ENCODE results near the gene HM13. TPM values are rescaled to one million over a fixed set of nuclear protein-coding genes. Genes with fewer than 3 reads are reported as not detected.
"Not testable (repeated sequence)": the region's sequence is repeated elsewhere in the genome, so short reads cannot be mapped to it uniquely, and the experiment has no call there.

Gene HM13
- total RNA-seq, 2 experiments from 2014 or later, result 151 to 152 TPM

DNA sequence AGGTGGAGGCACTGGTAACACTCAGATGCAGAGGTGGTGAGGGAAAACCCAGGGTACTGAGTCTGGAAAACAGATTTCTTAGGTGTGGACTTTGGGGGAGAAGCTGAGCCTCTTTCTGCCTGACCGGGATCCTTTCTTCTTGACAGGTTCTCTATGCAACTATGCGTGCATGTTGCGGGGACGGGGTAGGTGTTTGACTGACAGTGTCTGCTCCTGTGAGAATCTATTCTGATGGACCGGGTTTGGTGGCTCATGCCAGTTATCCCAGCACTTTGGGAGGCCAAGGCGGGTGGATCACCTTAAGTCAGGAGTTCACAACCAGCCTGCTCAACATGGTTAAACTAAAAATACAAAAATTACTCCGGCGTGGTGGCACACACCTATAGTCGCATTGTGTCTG, 63.0 kb downstream of the HM13 start:
- H3K4me1 Mint-ChIP-seq, result peaks cover 17% of the 10 kb centered on the region
- H3K27me3 Mint-ChIP-seq, result peaks cover 20% of the 10 kb centered on the region
- H3K36me3 Mint-ChIP-seq, result no peaks in the 10 kb centered on the region
- no peak overlapping the region for H3K27ac Mint-ChIP-seq
- no peak overlapping the region for H3K4me3 Mint-ChIP-seq
- no peak for ATAC-seq
- CTCF ChIA-PET, result interaction anchor here (1.0 to 31.0 kb wide), 7 partner anchors 7 to 57 kb away, joined by 3 to 1101 read pairs (median 4); partner anchors contain the start of gene ID1
- no peaks in the 10 kb centered on the region for H3K9me3 Mint-ChIP-seq (ENCODE audit: low read depth)
- DNase-seq, result no peak

DNA sequence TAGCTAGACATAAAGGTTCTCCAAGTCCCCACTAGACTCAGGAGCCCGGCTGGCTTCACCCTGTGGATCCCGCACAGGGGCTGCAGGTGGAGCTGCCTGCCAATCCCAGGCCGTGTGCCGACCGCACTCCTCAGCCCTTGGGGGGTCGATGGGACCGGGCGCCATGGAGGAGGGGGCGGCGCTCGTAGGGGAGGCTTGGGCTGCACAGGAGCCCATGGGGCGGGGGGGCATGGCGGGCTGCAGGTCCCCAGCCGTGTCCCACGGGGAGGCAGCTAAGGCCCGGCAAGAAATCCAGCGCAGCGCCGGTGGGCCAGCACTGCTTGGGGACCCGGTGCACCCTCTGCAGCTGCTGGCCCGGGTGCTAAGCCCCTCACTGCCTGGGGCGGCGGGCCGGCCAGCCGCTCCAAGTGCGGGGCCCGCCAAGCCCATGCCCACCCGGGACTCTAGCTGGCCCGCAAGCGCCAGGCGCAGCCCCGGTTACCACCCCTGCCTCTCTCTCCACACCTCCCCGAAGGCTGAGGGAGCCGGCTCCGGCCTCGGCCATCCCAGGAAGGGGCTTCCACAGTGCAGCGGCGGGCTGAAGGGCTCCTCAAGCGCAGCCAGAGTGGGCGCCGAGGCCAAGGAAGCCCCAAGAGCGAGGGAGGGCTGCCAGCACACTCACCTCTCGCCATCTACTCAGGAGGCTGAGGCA, 64.4 kb downstream of the HM13 start:
- no peaks in the 10 kb centered on the region for H3K36me3 Mint-ChIP-seq
- DNase-seq, result no peak
- ATAC-seq, result no peak
- H3K27ac Mint-ChIP-seq, result no peak overlapping the region
- H3K4me3 Mint-ChIP-seq, result no peak overlapping the region
- no peaks in the 10 kb centered on the region for H3K9me3 Mint-ChIP-seq (ENCODE audit: low read depth)
- CTCF ChIA-PET, result interaction anchor here (0.8 to 31.0 kb wide), 7 partner anchors 9 to 145 kb away, joined by 3 to 1101 read pairs (median 4); partner anchors contain the start of gene ID1
- H3K4me1 Mint-ChIP-seq, result peaks cover 9% of the 10 kb centered on the region
- peaks cover 20% of the 10 kb centered on the region for H3K27me3 Mint-ChIP-seq

DNA sequence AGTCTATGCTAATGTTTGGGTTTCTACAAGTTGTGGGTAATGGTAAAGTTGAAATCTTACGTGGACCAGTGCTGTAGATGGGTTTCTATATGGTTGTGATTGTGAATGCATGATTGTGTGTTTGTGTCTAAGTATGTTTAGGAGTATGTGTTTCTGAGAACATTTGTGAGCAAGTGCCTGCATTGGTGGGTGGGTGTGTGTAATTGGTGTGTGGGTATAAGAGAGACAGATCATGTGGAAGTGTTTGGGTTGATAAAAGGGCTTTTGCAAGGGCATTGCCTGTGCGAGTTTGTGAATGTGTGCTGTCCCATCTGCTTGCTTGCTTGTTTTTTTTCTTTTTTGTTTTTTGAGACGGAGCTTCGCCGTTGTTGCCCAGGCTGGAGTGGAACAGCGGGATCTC, 65.0 kb downstream of the HM13 start:
- no peak for DNase-seq
- ATAC-seq, result no peak
- Mint-ChIP-seq H3K4me1 (peaks cover 6% of the 10 kb centered on the region), H3K36me3 (no peaks in the 10 kb centered on the region), H3K4me3 (no peak overlapping the region), H3K9me3 (ENCODE audit: low read depth) (no peaks in the 10 kb centered on the region), H3K27ac (no peak overlapping the region), H3K27me3 (peaks cover 25% of the 10 kb centered on the region)
- CTCF ChIA-PET, result interaction anchor here (1.5 to 31.0 kb wide), 2 partner anchors 10 to 33 kb away, joined by 6 to 1101 read pairs; partner anchors contain the start of gene ID1

DNA sequence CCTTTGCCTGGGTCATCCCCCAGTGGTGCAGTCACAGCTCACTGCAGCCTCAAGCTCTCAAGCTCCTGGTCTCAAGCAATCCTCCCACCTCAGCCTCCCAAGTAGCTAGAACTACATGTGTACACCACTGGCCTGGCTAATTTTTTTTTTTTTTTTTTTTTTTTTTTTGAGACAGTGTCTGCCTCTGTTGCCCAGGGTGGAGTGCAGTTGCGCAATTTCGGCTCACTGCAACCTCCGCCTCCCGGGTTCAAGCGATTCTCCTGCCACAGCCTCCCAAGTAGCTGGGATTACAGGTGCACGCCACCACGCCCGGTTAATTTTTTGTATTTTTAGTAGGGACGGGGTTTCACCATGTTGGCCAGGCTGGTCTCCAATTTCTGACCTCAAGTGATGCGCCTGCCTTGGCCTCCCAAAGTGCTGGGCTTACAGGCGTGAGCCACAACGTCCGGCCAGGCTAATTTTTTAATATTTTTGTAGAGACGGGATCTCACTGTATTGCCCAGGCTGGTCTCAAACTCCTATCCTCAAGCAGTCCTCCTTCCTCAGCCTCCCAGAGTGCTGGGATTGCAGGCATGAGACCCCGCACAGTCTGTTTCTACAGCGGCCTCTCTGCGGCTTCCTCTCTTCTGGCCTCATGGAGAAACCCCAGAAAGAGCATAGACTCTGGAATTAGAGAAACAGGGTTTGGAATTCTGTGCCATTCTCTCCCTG, 65.9 kb downstream of the HM13 start:
- H3K4me1 Mint-ChIP-seq; H3K36me3 Mint-ChIP-seq; H3K9me3 Mint-ChIP-seq (ENCODE audit: low read depth); H3K4me3 Mint-ChIP-seq; DNase-seq; H3K27ac Mint-ChIP-seq; ATAC-seq: not testable (repeated sequence)
- peaks cover 28% of the 10 kb centered on the region for H3K27me3 Mint-ChIP-seq
- CTCF ChIA-PET, result interaction anchor here (1.5 to 31.0 kb wide), 2 partner anchors 11 to 32 kb away, joined by 6 to 1101 read pairs; partner anchors contain the start of gene ID1

DNA sequence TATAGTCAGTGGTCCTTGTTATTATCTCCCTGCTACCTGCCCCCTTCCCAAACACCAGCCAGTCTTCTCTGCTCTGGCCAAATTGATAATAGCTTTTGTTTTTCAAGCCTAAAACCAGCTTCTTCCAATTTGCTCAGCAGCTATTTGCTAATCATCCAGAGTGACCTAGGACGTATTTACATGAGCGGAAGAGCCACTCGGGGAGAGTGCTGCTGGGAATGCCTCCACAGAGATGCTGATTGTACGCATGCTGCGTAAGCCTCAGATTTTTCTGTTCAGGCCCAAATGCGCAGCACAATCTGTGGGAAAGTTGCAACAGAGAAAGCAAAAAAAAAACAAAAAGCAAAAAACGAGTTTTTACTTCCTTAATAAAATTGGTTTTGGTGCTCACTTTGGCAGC, 66.5 kb downstream of the HM13 start:
- H3K27me3 Mint-ChIP-seq, result peaks cover 34% of the 10 kb centered on the region
- CTCF ChIA-PET, result interaction anchor here (1.5 to 31.0 kb wide), 2 partner anchors 11 to 32 kb away, joined by 6 to 1101 read pairs; partner anchors contain the start of gene ID1
- no peak for ATAC-seq
- H3K27ac Mint-ChIP-seq, result no peak overlapping the region
- no peak for DNase-seq
- no peaks in the 10 kb centered on the region for H3K9me3 Mint-ChIP-seq (ENCODE audit: low read depth)
- H3K4me3 Mint-ChIP-seq, result no peak overlapping the region
- H3K36me3 Mint-ChIP-seq, result no peaks in the 10 kb centered on the region
- H3K4me1 Mint-ChIP-seq, result peaks cover 6% of the 10 kb centered on the region

DNA sequence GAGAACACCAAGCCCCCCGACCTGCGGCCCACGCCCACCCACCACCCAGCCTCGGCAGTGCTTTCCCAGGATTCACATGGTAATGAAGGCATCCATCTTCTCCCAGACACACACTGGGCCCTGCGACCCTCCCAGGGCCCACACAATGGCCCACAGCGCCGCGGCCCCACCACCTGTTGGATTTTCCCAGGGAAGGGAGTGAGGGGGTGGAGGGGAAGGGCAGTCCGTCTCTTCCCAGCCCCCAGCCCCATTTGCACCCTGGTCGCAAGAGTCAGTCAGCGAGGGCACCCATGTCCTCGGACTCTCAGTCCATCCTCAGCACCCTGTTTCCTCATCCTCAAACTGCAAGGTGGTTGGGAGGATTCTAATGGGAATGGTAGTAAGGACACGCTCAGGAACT, 67.1 kb downstream of the HM13 start:
- H3K27me3 Mint-ChIP-seq, result peaks cover 39% of the 10 kb centered on the region
- ATAC-seq, result no peak
- no peak for DNase-seq
- H3K4me1 Mint-ChIP-seq, result peaks cover 6% of the 10 kb centered on the region
- CTCF ChIA-PET, result no interaction called here
- H3K4me3 Mint-ChIP-seq, result no peak overlapping the region
- no peaks in the 10 kb centered on the region for H3K36me3 Mint-ChIP-seq
- no peaks in the 10 kb centered on the region for H3K9me3 Mint-ChIP-seq (ENCODE audit: low read depth)
- no peak overlapping the region for H3K27ac Mint-ChIP-seq

DNA sequence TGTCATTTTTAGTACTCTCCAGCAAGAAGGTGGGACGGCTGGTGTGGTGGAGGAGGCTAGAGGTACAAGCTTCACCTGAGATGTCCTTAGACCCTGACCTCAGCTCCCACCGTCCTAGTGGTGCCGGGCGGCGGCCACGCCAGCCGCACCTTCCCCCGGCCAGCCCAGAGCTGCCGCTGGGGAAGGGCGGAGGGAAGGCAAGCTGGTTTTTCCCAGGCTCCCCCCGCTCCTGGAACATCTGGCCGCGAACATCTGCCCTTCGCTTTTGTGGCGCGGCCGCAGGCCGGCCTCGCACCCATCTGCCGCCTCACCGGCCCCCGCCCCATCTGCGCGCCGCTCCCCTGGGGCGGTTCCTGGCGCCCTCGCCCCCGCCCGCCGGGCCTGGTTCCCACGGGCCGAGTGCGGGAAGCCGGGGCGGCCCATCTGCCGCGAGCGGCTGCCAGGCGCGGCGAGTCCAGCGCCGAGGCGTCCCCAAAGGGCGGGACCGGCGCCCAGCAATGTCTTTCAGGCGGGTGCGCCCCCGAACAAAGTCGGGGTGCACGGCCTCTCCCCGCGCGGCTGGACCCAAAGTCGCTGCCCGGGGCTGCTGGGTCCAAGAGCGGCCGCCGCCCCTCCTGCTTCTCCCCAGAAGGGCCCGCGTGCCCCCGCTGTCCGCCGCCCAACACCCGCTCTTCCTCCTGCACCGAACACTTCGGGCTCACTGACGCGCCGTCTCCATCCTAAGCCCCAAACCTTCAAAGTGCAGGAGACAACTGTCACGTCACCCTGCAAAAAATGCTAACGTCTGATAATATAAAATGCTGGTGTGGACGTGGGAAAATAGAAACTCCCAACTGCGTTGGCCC, 73.5 kb downstream of the HM13 start:
- CTCF ChIA-PET, result interaction anchor here (1.2 to 4.7 kb wide), 5 partner anchors 14 to 28 kb away, joined by 4 to 44 read pairs (median 7); partner anchors contain the start of gene ID1
- H3K27me3 Mint-ChIP-seq, result peaks cover 52% of the 10 kb centered on the region
- no peaks in the 10 kb centered on the region for H3K36me3 Mint-ChIP-seq
- DNase-seq (no peak), ATAC-seq (peak; percentile 67)
- H3K4me1 Mint-ChIP-seq, result peaks cover 7% of the 10 kb centered on the region
- peak overlapping the region; percentile 50 for H3K4me3 Mint-ChIP-seq
- H3K27ac Mint-ChIP-seq, result no peak overlapping the region
- no peaks in the 10 kb centered on the region for H3K9me3 Mint-ChIP-seq (ENCODE audit: low read depth)

DNA sequence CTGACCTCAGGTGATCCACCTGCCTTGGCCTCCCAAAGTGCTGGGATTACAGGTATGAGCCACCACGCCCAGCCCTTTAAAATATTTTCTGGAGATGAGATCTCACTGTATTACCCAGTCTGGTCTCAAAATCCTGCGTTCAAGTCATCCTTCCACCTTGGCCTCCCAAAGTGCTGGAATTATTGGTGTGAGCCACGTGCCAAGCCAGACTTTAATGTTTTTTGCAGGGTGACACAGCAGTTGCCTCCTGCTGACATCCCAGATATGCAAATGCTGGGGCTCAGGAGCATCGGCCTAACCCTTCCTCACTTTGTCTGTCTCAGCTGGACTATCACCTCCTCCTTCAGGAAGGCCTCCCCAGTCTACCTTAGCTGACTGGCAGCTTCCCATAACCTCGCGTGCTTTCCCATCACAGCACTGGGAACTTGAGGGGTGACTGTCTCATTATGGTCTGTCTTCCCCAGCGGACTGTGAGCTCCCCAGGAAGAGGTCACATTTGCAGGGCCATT, 76.5 kb downstream of the HM13 start:
- ATAC-seq (no peak), DNase-seq (no peak)
- Mint-ChIP-seq H3K9me3 (ENCODE audit: low read depth) (no peaks in the 10 kb centered on the region), H3K27me3 (peaks cover 49% of the 10 kb centered on the region), H3K27ac (no peak overlapping the region), H3K4me1 (peaks cover 7% of the 10 kb centered on the region), H3K4me3 (no peak overlapping the region), H3K36me3 (no peaks in the 10 kb centered on the region)
- CTCF ChIA-PET, result interaction anchor here (1.1 to 3.5 kb wide), 5 partner anchors 13 to 28 kb away, joined by 3 to 20 read pairs (median 5); partner anchors contain the start of gene ID1

DNA sequence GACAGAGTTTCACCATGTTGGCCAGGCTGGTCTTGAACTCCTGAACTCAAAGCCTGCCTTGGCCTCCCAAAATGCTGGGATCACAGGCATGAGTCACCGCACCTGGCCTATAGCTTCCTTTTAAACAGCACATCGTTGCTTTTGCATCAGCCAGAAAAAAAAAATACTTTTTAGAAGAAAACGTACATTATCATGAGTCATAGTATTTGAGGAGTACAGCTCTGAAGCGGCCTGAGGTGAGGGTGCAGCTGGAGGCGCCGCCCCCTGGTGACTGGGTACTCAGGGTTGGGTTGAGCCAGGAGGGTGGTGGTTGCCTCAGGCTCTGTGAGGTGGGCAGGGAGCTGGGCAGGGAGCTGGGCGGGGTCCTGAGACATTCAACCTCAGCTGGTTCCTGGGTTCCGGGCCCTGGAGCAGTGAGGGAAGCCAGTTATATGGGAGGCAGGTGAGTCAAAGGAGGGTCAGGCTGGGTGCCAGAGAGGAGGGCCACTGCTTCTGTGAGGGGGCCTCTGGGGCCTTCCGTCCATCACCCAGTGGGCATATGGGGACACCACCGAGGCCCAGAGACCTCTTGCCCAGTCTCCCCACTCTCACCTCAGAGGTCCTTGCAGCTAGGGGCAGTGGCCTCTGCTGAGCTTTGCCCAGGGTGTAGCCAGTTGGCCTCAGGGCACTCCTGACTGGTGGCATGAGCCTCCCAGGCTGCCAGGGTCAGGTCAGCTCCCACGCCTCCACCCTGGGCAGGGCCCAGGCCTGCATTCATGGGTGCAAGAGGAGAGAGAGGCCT, 79.2 kb downstream of the HM13 start:
- no peak overlapping the region for H3K4me3 Mint-ChIP-seq
- no peak overlapping the region for H3K27ac Mint-ChIP-seq
- CTCF ChIA-PET, result interaction anchor here (1.4 kb wide), 1 partner anchor 19 kb away, joined by 10 read pairs; no protein-coding TSS in a partner anchor
- DNase-seq (no peak), ATAC-seq (peak; percentile 39)
- H3K36me3 Mint-ChIP-seq, result no peaks in the 10 kb centered on the region
- peaks cover 43% of the 10 kb centered on the region for H3K27me3 Mint-ChIP-seq
- H3K9me3 Mint-ChIP-seq (ENCODE audit: low read depth), result no peaks in the 10 kb centered on the region
- H3K4me1 Mint-ChIP-seq, result peaks cover under 1% of the 10 kb centered on the region

DNA sequence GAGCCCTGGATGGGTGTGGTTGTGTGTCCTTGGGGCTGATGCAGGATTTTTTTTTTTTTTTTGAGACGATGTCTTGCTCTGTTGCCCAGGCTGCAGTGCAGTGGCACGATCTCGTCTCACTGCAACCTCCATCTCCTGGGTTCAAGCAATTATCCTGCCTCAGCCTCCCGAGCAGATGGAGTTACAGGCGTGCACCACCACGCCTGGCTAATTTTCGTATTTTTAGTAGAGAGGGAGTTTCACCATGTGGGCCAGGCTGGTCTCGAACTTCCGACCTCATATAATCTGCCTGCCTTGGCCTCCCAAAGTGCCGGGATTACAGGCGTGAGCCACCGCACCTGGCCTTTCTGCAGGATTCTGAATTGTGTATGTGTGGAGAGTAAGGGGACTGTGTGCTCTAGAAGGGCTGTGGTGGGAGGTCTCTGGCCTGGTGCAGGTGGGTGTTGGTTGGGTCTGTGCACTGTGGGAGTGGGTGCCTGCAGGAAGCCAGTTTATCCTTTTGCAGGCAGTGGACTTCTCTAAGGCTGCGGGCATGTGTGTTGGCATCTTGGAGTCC, 79.8 kb downstream of the HM13 start:
- ATAC-seq, result no peak
- Mint-ChIP-seq H3K4me1 (no peaks in the 10 kb centered on the region), H3K27ac (no peak overlapping the region), H3K27me3 (peaks cover 41% of the 10 kb centered on the region), H3K4me3 (no peak overlapping the region), H3K9me3 (ENCODE audit: low read depth) (no peaks in the 10 kb centered on the region), H3K36me3 (no peaks in the 10 kb centered on the region)
- CTCF ChIA-PET, result interaction anchor here (1.4 kb wide), 1 partner anchor 19 kb away, joined by 10 read pairs; no protein-coding TSS in a partner anchor
- no peak for DNase-seq

DNA sequence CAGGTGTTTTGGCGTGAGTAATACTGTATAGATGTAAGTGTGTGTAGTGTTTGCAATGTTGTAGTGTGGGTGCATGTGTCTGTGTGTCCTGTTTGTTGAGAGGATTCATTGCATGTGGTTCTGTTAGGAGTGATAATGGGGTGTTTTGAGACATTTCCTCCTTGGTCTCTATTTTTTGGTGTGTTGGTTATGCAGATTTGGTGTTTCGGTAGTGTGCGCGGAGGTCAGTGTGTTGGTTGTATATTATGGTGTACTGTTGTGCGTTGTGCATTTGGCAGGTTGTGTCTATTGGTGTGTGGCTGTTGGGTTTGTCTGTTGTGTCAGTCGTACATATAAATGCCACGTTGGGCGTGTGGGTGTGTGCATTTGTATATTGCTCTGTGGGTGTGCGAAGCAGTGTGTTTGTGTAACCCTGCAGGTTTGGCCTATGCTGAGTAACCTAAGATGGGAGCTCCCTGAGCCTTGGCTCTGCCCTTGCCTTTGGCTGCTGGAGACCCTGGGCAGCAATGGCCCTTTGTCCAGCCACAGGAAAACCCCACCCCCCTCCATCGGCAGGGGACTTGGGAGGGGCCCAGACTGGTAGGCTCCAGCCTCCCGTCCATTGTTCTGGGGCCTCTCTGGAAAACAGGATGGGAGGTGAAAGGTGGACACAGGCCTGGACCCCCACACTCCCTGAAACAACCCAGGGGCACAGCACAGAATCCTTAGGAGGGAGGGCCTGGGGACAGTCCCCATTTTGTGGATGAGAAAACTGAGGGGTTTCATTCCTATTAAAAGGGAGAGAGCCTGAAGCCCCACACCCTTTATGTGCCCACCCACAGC, 80.5 kb downstream of the HM13 start:
- CTCF ChIA-PET, result interaction anchor here (2.7 kb wide), 1 partner anchor 18 kb away, joined by 14 read pairs; no protein-coding TSS in a partner anchor

More for the DNA sequence above, 80.5 kb downstream of the HM13 start:
- no peak for DNase-seq
- ATAC-seq, result no peak
- Mint-ChIP-seq H3K4me3 (no peak overlapping the region), H3K9me3 (ENCODE audit: low read depth) (no peaks in the 10 kb centered on the region), H3K36me3 (no peaks in the 10 kb centered on the region), H3K27ac (no peak overlapping the region), H3K27me3 (peaks cover 36% of the 10 kb centered on the region), H3K4me1 (no peaks in the 10 kb centered on the region)
